GM12878 (cell line): ENCODE data around the gene TNRC6C. TPM values are rescaled to one million over a fixed set of nuclear protein-coding genes. Genes with fewer than 3 reads are reported as not detected.

Experiments used
- ATAC-seq: fragments of 200-7000 bp; cut with Tn5 transposase; 3 replicates; pipeline ENCODE4 v1.9.1; 2020; ENCODE audit warnings: mild to moderate bottlenecking, moderate library complexity
- BruUV-seq: library from RNA; stranded (reverse); fragments of 400-500 nt; replicated peaks from 2 replicates; lab custom pipeline; 2021; lab: Mats Ljungman, UMichigan
- CTCF ChIA-PET: fragments of 300-600 bp; sonication (Branson Sonifier 250); formaldehyde crosslinking; extraction: SDS; loops from one replicate; lab custom pipeline; 2021; ENCODE audit warnings: inconsistent platforms; lab: Yijun Ruan, JAX
- POLR2A ChIA-PET: fragments of 350-600 bp; formaldehyde crosslinking; extraction: SDS; loops from one replicate; lab custom pipeline; 2021; ENCODE audit warnings: inconsistent platforms; lab: Charles Lee
- RAD21 ChIA-PET: fragments of 300-600 bp; sonication (Branson Sonifier 250); formaldehyde crosslinking; loops from one replicate; lab custom pipeline; 2023; ENCODE audit warnings: antibody characterized with exemption; ENCODE audit not compliant: unreplicated experiment; lab: Charles Lee
- SMC1A ChIA-PET: fragments of 300-600 bp; sonication (Branson Sonifier 250); formaldehyde crosslinking; loops from one replicate; lab custom pipeline; 2023; ENCODE audit not compliant: unreplicated experiment, uncharacterized antibody; lab: Charles Lee
- DNase-seq: peaks from one replicate; pipeline ENCODE4 v3.0.0-alpha.2; 2011; ENCODE audit warnings: low read depth, low spot score
- FAIRE-seq: peaks from 3 replicates; lab custom pipeline; 2011; peaks lifted over from hg19 to GRCh38; lab: Jason Lieb, UNC
- H2AFZ ChIP-seq: 2 replicates; pipeline ENCODE4 v1.6.0; 2011; ENCODE audit warnings: low read depth, low read length, control low read depth; ENCODE audit not compliant: control insufficient read depth
- H3K27ac ChIP-seq: 2 replicates; pipeline ENCODE4 v1.5.1; 2011; ENCODE audit warnings: control low read depth; ENCODE audit not compliant: control insufficient read depth, insufficient read depth
- H3K27me3 ChIP-seq, 2 experiments: replicated peaks in 1 of 2; 2 replicates each; pipeline versions ENCODE4 v1.6.0 to v1.6.1; 2011; ENCODE audit warnings: low read length in 1 of 2; ENCODE audit not compliant: control insufficient read depth in 2 of 2, insufficient read depth in 2 of 2
- H3K36me3 ChIP-seq, 2 experiments: 2 replicates each; pipeline ENCODE4 v1.5.1; 2011; ENCODE audit warnings: low read length in 1 of 2; ENCODE audit not compliant: control insufficient read depth in 2 of 2, insufficient read depth in 2 of 2
- H3K4me1 ChIP-seq: 2 replicates; pipeline ENCODE4 v1.6.1; 2011; ENCODE audit warnings: mild to moderate bottlenecking, low read length, moderate library complexity, mixed read lengths; ENCODE audit not compliant: control insufficient read depth, insufficient read depth
- H3K4me2 ChIP-seq: 2 replicates; pipeline ENCODE4 v1.6.0; 2011; ENCODE audit warnings: control low read depth; ENCODE audit not compliant: control insufficient read depth, insufficient read depth
- H3K4me3 ChIP-seq: fragments of 200-600 bp; sonication (generic); 2 replicates; pipeline ENCODE4 v1.5.1; 2016
- H3K79me2 ChIP-seq: 2 replicates; pipeline ENCODE4 v1.6.0; 2011; ENCODE audit warnings: low read length; ENCODE audit not compliant: control insufficient read depth, insufficient read depth
- H3K9ac ChIP-seq: 2 replicates; pipeline ENCODE4 v1.8.0; 2011; ENCODE audit warnings: low read length, control low read depth, mixed read lengths; ENCODE audit not compliant: control insufficient read depth, insufficient read depth
- H3K9me3 ChIP-seq: replicated peaks from 3 replicates; pipeline ENCODE4 v1.5.1; 2011; ENCODE audit warnings: mild to moderate bottlenecking, low read length; ENCODE audit not compliant: control insufficient read depth, insufficient read depth
- H4K20me1 ChIP-seq: 2 replicates; pipeline ENCODE4 v1.6.0; 2011; ENCODE audit not compliant: control insufficient read depth, insufficient read depth
- BMI1 ChIP-seq: fragments of 450-650 bp; IDR thresholded peaks from 2 replicates; pipeline ENCODE4 v1.6.1; 2016; ENCODE audit warnings: mild to moderate bottlenecking, moderate library complexity, borderline replicate concordance
- CEBPZ ChIP-seq: fragments of 150-350 bp; IDR thresholded peaks from 2 replicates; pipeline ENCODE4 v1.6.1; 2016; ENCODE audit warnings: low read depth, low read length
- CREM ChIP-seq: IDR thresholded peaks from 2 replicates; pipeline ENCODE4 v1.6.1; 2014; ENCODE audit warnings: antibody characterized with exemption, low read depth
- SMAD5 ChIP-seq: IDR thresholded peaks from 2 replicates; pipeline ENCODE4 v1.6.1; 2016; ENCODE audit warnings: antibody characterized with exemption, low read depth
- SPI1 ChIP-seq: IDR thresholded peaks from 2 replicates; pipeline ENCODE4 v1.6.1; 2011; ENCODE audit warnings: low read depth, mild to moderate bottlenecking, low read length, moderate library complexity, borderline replicate concordance; ENCODE audit not compliant: insufficient read depth
- ZZZ3 ChIP-seq: IDR thresholded peaks from 2 replicates; pipeline ENCODE4 v1.6.1; 2011; ENCODE audit warnings: low read depth; ENCODE audit not compliant: control insufficient read depth, insufficient read length
- WGBS: methylation state at CpG from one replicate; pipeline ENCODE4 v1.1.6; 2016; ENCODE audit warnings: low lambda C conversion rate; ENCODE audit not compliant: insufficient replicate concordance, insufficient coverage; ENCODE audit errors: missing lambda C conversion rate; 5-methylcytosine and 5-hydroxymethylcytosine counted together
- in situ Hi-C: fragments of 300-500 bp; cut with MboI; formaldehyde crosslinking; loops from 9 replicates; pipeline ENCODE4 v1.14.3; 2018; ENCODE audit warnings: mixed read lengths
- intact Hi-C: fragments of 100-400 bp; cut with micrococcal nuclease; formaldehyde crosslinking; loops from one replicate; pipeline ENCODE4 v1.14.2; 2022; ENCODE audit not compliant: unreplicated experiment
- polyA plus RNA-seq, 11 experiments: library from polyadenylated mRNA; depleted of rRNA in 4 of 11; unstranded in 6 of 11; stranded (reverse) in 5 of 11; fragments of >200 nt; fragmentation: Nextera tagmentation in 4 of 11; fragmentation: Illumina TruSeq in 1 of 11; extraction: Ambion mirVana in 4 of 11; extraction: Trizol in 1 of 11; gene quantifications; 1 replicate in 1 of 11; 2 replicates in 10 of 11; pipeline versions ENCODE4 v1.2.1 to v1.2.3, GENCODE V29; 2011 to 2016; ENCODE audit warnings: inconsistent platforms in 2 of 11, missing spikeins in 2 of 11, low read depth in 1 of 11
- total RNA-seq, 4 experiments: library from RNA; depleted of rRNA in 3 of 4; stranded (reverse); fragments of >200 nt in 3 of 4; fragmentation: Illumina TruSeq in 1 of 4; extraction: Trizol in 1 of 4; gene quantifications; 2 replicates each; pipeline versions ENCODE4 v1.2.1 to v1.2.3, GENCODE V29; 2013 to 2021

Gene TNRC6C
- total and polyA plus RNA-seq, 10 of the 15 experiments (the other 5 are each of a cell fraction or from before 2014, with no cell fraction given) = 0.40 to 6.1 (median 0.96) TPM

DNA sequence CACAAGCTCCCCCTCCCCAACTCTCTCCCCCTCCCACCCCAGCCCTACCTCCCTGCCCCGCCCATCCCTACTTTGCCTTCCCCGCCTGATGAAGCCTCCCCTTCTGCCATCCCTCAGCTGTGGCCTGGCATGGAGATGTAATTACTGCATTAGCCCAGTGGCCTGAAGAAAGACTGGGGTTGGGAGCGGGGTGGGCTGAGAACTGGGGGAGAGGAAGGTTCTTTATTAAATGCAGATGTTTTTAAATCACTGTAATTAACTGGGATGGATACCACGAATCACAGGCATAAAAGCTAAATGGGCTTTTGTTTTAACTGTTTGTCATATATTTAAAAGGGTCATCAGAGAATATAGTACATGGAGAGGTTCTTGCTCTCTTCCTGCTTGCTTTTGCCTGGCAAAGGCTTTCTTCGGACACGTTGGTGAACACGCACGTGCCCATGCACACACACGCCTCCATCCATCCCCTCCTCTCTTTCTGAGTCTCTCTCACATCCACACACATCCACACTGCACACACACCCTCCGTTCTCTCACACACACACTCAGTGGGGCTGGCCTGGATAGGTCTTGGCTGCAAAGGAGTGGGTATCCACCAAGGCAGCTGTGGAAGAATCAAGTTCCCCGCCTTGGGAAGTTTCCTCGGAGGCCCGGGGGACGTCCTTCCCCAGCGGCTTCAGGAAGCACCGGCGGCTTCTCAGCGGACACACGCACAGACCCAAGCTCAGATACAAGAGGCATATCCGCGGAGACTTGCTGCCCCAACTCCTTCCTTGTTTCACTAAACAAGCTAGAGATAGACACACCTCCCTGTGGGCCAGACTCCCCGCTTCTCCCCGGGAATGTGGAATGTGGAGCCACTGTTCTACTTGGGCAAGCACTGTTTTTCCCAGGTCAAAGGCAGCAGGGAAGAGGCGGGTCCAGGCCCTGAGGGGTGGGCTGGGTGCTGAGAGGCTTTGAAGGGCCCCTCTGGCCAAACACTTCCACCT lies 27.4 kb upstream of the TNRC6C start (continued):
- no peak for TF ChIP-seq CEBPZ

- ATAC-seq (no peak), DNase-seq (no peak), FAIRE-seq (no peak)
- H4K20me1 ChIP-seq = no peaks in the 10 kb centered on the region
- no peak overlapping the region for H3K9ac ChIP-seq
- no peaks in the 10 kb centered on the region for H3K4me1 ChIP-seq
- H3K79me2 ChIP-seq = no peaks in the 10 kb centered on the region
- H3K9me3 ChIP-seq = no peaks in the 10 kb centered on the region
- ChIA-PET POLR2A (interaction anchor here (0.6 kb wide), 1 partner anchor 256 kb away, joined by 6 read pairs; no protein-coding TSS in a partner anchor), CTCF (interaction anchor here (0.6 kb wide), 1 partner anchor 1054 kb away, joined by 3 read pairs; no protein-coding TSS in a partner anchor), SMC1A (interaction anchor here (0.8 kb wide), 1 partner anchor 160 kb away, joined by 3 read pairs; no protein-coding TSS in a partner anchor)
- 28% methylated on average over 6 of the region's 6 CpGs for WGBS
- no peak overlapping the region for H2AFZ ChIP-seq
- BruUV-seq = no TSS peak
- no peak overlapping the region for H3K4me2 ChIP-seq
- intact Hi-C loops (no loop called here), in situ Hi-C loops (no loop called here)
- H3K27me3 ChIP-seq = peaks cover 1 to 2% of the 10 kb centered on the region in 2 experiments; a peak in 2 of 4 replicates
- TF ChIP-seq CREM = no peak
- TF ChIP-seq ZZZ3 = no peak
- no peak for TF ChIP-seq SMAD5
- TF ChIP-seq BMI1 = no peak
- TF ChIP-seq SPI1 = peak; percentile 58; the same call in 1 of the 2 replicates
- TF ChIP-seq, all 136 proteins: peak for 1
- no peak overlapping the region for H3K27ac ChIP-seq
- no peaks in the 10 kb centered on the region for H3K36me3 ChIP-seq
- no peak overlapping the region for H3K4me3 ChIP-seq
- RAD21 ChIA-PET = no interaction called here
Observed at GRCh38 chr17:77933777-77934398, 24.6 kb upstream of the TNRC6C start.
